Measurements from ENCODE around the gene TRPC6. TPM values are rescaled to one million over a fixed set of nuclear protein-coding genes. Genes with fewer than 3 reads are reported as not detected.

The TRPC6 gene
- total and polyA plus RNA-seq, 9 of the 15 experiments (the other 6 are each of a cell fraction or from before 2014, with no cell fraction given): not detected

DNA sequence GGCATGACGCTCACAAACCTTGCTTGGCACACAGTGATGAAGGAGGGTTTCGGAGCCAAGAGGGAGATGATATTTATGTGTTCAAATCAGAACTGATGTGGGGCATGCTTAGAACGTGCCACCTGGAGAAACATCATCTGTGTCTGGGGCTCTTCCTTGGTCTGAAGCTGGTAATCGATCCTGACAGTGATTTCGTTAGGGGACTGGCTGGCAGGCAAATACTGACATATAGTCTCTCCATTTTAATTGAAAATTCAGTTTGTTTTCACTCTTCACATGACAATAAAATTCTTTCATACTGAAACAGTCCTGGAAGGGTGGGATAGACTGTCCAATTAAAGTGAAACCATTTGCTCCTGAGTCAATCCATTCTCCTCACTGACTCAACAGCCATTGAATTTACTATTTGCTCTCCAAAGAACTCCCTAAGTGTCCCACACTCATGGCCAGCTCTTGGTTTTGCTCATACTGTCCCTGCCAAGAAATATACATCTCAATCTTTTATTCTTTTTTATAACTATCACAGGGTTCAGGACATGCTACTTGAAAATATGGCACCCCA is 134.8 kb downstream of the TRPC6 start (continued):
- TF ChIP-seq ZNF639 (CRISPR knock-in tag; conservative IDR thresholded peaks at IDR 0.05 in 1 of 2, IDR thresholded peaks at IDR 0.05 in 1 of 2) (no peak), HDAC3 (IDR thresholded peaks at IDR 0.05; ENCODE audit: borderline replicate concordance, partially characterized antibody) (no peak)

GRCh38 chr11:101446726-101447125 is 137.1 kb downstream of the TRPC6 start:
- H2AFZ ChIP-seq (ENCODE audit: low read depth, low read length): no peak overlapping the region
- H3K4me3 ChIP-seq: no peak overlapping the region
- H4K20me1 ChIP-seq (replicated peaks; ENCODE audit: control insufficient read depth, insufficient read depth, low read length): no peaks in the 10 kb centered on the region
- H3K27ac ChIP-seq (ENCODE audit: extremely low read depth, low read depth, low read length): no peak overlapping the region
- no peaks in the 10 kb centered on the region for H3K79me2 ChIP-seq (ENCODE audit: control insufficient read depth, insufficient read depth, low read length)
- intact Hi-C loops (cut with micrococcal nuclease) (no loop called here), in situ Hi-C loops (cut with MboI) (no loop called here)
- BruUV-seq (replicated peaks): no TSS peak
- ChIA-PET CTCF (ENCODE audit: low intra/inter-chr PET ratio) (no interaction called here), POLR2A (no interaction called here)
- ATAC-seq (no peak), FAIRE-seq (no peak), DNase-seq (ENCODE audit: extremely low read depth in 1 of 4, low spot score in 3 of 4) (no peak)
- no peaks in the 10 kb centered on the region for H3K4me1 ChIP-seq (replicated peaks in 1 of 2; ENCODE audit: control insufficient read depth in 2 of 2, insufficient read depth in 2 of 2, low read length in 2 of 2)
- no peaks in the 10 kb centered on the region for H3K36me3 ChIP-seq (ENCODE audit: control insufficient read depth, insufficient read depth, low read length)
- H3K9me1 ChIP-seq (ENCODE audit: control insufficient read depth, insufficient read depth, low read length): no peaks in the 10 kb centered on the region
- no peaks in the 10 kb centered on the region for H3K27me3 ChIP-seq (ENCODE audit: control insufficient read depth in 2 of 2, insufficient read depth in 2 of 2, low read length in 2 of 2)
- H3K9ac ChIP-seq (ENCODE audit: insufficient read depth in 1 of 2, low read depth in 2 of 2, low read length in 2 of 2): no peak overlapping the region
- no peaks in the 10 kb centered on the region for H3K9me3 ChIP-seq (replicated peaks; ENCODE audit: control insufficient read depth, insufficient read depth, low read depth, low read length)
- no peak overlapping the region for H3K4me2 ChIP-seq (ENCODE audit: insufficient read depth, low read length)
- TF ChIP-seq IRF1 (CRISPR knock-in tag; IDR thresholded peaks at IDR 0.05; ENCODE audit: borderline replicate concordance): no peak
- no peak for TF ChIP-seq RBFOX2 (IDR thresholded peaks at IDR 0.05; ENCODE audit: low read depth, low read length)
- no peak for TF ChIP-seq REST (IDR thresholded peaks at IDR 0.05; ENCODE audit: borderline replicate concordance)
- TF ChIP-seq REST (CRISPR knock-in tag; IDR thresholded peaks at IDR 0.05; ENCODE audit: low read depth): no peak
- no peak for TF ChIP-seq CCNT2 (IDR thresholded peaks at IDR 0.05; ENCODE audit: borderline replicate concordance, extremely low read depth, insufficient read length, low read depth, low read length)

Measured in K562 (cell line).